Dedifferentiated amniotic fluid mesenchymal stem cell (primary cell): ENCODE measurements around the gene CEP104.

Experiments
- DNase-seq: peaks from one replicate; pipeline ENCODE4 v3.0.0-alpha.2; 2016; ENCODE audit errors: extremely low spot score

The CEP104 gene

DNA sequence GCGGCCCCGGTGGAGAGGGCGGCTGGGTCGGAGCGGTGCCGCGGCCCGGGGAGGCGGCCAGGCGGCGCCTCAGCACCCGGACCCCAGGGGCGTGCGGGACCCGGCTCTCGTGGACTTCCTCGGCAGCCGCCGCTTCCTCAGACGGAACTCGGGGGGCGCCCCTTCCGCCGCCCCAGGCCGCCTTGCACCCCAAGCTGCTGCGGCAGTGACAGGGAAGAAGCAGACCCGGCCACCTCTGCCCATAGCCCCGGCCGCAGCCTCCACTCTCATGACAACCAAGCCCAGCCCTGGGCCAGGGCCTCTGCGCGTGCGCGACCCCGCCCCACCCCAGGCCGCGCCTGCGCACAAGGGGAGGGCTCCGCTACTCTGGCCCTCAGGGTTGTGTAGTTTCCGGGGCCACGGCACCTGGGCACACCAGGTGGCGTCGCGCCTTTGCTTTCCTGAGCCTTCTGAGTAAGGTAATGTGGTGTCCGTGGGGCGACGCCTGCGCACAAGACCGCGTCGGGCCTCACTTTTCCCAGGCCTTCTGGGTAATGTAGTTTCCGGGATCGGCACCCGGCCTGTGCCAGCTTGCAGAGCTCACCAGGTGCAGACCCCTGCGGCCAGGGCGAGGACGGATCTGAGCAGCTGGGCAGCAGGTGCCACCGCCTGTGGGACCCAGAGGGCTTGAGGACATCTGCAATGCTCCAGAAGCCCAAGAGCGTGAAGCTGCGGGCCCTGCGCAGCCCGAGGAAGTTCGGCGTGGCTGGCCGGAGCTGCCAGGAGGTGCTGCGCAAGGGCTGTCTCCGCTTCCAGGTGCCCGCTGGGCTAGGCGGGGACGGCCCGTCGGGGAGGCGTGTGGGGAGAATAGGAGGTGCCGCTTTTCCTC is at the start of gene CEP104, which contains the start of gene DFFB:
TSS of gene CEP104 (minus strand) at position 289 of the 868 bp plus-strand sequence. CDS start 4,804 bp downstream, outside the sequence.
TSS of gene DFFB (plus strand) at position 554 of the 868 bp plus-strand sequence. CDS start at position 682, 128 bp downstream.
- DNase-seq: peak; percentile 58

GRCh38 chr1:3906672-3907020 is 49.6 kb upstream of the CEP104 start:
- no peak for DNase-seq

GRCh38 chr1:3905953-3906671 is 49.1 kb upstream of the CEP104 start:
- DNase-seq: no peak

- DNase-seq: no peak
Measured at GRCh38 chr1:3905266-3905952, 48.4 kb upstream of the CEP104 start.

- no peak for DNase-seq
Measured at GRCh38 chr1:3904843-3905185, 47.8 kb upstream of the CEP104 start.

- DNase-seq: no peak
Measured at GRCh38 chr1:3904006-3904842, 47.2 kb upstream of the CEP104 start.

- no peak for DNase-seq
Measured at GRCh38 chr1:3903141-3904005, 46.4 kb upstream of the CEP104 start.

DNA sequence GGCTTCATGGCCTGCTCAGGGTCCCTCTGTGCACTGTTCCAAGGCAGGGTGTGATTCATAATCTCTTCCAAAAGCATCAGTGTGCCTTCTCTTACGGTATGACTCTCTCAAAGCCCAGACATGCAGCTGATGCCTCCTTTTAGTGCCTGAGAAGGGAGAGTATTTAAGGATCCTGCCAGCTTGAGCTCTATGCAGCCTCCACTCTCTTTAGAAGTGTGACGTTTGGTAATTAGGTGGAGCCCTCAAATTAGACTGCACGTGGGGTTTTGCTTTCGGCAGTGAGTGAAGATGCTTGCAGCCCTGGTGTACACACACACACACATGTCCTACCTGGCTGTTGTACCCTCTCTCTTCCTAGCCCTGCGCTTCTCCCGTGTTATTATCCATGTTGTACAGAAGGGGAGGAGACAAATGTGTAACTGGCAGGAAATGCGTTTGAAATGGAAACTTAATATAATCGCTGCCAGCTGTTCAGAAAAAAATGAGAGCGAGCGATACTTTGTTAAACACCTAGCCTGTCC is 45.6 kb upstream of the CEP104 start:
- DNase-seq: no peak

DNA sequence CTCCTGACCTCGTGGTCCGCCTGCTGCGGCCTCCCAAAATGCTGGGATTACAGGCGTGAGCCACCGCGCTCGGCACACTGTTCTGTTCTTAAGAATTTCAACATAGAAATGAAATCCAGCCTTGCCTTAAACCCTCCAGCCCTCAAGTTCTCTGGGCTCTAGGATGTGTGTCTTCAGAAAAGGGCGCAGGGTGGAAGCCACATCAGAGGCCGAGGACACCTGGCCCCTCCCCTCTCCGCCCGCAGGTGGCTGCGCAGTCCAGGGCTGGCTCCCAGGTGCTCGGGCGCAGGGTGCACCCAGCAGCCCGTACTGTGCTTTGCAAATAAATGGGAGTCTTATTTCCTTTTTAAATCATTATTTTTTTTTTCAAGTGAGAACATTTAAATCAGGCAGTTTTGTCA is 45.1 kb upstream of the CEP104 start:
- no peak for DNase-seq

DNA sequence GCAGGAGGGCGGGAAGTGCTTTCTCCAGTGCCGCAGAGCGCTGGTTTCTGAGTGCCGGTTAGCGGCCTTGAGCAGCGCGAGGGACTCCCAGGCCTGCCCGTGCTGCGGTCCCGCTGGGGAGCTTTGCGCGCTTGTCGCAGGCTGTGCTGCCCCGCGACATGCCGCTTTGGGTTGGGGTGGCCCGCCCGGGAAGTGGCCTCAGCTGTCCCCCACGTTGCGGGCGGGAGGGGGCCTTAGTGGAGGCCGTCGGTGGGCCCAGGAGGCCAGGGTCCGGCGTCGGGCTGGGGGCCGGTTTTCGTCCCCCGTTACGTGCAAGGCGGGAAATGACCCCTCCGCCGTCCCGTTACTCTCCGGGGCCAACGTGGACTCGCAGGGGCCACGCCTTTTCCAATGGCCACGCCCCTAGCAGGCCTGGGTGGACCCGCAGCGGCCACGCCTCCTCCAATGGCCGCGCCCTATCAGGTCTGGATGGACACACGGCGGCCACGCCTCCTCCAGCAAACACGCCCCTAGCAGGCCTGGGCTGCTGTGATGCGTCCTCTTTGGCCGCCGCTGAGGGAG is 44.0 kb upstream of the CEP104 start:
- peak; percentile 89 for DNase-seq

DNA sequence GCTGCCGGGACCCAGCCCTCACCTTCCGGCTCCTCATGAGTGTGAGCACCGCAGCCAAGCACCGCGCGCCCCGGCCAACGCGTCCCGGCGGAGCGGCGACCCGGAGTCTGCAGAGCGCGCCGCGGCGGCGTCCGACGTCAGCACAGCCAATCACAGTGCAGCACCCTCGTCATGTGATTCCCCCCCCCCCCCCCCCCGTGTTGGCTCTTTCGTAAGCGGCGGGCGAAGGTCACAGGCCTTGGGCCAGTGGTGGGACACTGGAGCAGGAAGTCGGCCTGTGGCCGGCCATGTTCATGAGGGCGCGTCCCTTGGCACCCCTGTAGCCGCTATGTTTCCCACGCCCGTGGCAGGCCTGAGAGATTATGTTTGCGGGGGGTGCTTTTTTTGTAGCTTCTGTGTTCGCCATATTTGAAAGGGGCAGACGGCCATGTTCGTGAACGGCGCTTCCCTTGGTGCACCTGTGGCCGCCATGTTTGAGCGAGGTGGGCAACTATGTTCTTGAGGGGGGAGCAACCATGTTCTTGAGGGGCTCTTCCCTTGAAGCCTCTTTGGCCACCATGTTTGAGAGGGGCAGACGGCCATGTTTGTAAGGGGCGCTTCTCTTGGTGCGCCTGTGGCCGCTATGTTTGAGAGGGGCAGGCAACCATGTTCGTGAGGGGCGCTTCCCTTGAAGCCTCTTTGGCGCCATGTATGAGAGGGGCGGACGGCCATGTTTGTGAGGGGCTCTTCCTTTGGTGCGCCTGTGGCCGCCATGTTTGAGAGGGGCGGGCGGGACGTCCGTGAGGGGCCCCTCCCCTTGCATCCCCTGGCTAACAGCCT is 43.3 kb upstream of the CEP104 start, which contains the start of gene C1orf174:
TSS of gene C1orf174 (minus strand) at position 123 of the 819 bp plus-strand sequence. CDS start at position 37, 86 bp downstream.
- peak; percentile 97 for DNase-seq

DNA sequence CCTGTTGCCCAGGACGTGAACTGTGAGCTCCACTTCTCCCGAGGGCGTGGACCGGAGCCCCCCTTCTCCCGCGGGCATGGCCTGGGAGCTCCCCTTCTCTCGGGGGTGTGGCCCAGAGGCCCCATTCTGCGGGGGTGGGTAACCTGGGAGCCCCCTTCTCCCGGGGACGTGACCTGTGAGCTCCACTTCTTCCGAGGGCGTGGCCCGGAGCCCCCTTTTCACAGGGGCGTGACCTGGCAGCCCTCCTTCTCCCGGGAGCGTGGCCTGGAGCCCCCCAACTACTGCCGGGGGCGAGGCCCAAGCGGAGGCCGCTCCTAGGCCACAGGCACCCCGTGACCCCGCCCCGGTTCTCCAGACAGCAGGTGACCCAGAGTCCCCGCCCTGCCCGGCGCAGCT is 42.7 kb upstream of the CEP104 start:
- no peak for DNase-seq

DNA sequence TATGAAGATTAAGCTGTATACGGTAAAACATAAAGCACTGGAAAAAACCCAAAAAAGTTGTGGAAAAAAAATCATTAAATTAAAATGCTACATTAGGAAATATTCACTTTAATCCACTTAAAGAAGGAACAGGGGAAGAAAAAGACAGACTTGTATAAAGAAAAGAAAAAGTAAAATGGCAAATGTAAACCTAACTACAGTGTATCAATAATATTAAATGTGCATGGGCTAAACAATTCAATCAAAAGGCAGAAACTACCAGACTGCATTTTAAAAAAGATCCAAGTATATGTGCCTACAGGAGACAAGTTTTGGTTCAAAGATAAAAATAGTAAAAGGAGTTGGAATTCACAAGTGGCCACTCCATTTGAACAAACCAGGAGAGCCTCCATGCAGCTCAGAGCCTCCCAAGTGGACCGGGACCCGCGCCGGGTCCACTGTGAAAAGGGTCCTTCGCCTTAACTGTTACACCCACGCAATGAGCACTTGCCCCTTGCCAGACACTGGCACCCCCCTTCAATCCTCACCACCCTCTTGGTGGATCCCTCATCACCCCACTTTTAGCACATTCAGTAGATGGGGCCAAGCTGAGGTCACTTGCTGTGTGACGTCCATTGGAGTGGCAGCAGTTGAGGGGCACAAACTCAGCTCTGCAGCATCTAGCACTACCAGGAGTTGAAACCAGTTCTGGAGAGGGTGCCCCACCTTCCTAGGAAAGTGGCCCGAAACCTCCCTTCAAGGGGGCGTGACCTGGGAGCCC is 42.2 kb upstream of the CEP104 start:
- DNase-seq: no peak

DNA sequence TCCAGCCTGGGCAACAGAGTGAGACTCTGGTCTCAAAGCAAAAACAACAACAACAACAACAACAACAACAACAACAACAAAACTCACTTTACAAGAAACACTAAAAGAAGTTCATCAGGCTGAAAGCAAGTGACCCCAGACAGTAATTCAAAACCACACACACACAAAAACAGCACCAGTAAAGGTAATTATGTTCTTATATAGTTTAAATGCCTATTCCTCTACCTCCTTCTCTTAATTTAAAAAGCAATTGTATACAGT is 41.4 kb upstream of the CEP104 start:
- DNase-seq: no peak

DNA sequence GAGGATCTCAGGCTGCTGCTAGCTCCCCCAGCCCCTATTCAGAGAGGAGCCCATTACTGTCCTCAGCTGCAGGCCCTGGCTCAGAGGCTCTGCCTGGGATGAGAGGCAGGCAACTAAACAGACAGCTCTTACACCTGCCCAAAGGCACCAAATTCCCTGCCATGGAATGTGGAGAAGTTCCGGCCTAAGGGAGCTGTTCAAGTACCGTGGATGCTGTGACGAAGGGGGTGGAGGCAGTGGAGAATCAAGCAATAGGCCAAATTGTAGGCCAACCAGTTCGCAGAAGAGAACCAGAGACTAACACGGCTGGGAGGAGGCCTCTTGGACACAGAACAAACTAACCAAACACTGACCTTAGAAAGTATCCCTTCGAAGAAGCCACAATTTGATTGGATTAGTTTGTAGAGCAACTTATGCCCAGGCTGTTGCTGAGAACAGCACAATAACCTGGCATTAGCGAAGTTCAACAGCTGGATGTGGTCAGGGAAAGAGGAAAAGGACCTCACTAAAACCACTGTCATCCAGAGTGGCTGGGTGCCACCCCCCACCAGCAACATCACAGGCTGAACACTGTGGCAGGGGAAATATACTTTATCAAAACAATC is 39.5 kb upstream of the CEP104 start:
- no peak for DNase-seq

DNA sequence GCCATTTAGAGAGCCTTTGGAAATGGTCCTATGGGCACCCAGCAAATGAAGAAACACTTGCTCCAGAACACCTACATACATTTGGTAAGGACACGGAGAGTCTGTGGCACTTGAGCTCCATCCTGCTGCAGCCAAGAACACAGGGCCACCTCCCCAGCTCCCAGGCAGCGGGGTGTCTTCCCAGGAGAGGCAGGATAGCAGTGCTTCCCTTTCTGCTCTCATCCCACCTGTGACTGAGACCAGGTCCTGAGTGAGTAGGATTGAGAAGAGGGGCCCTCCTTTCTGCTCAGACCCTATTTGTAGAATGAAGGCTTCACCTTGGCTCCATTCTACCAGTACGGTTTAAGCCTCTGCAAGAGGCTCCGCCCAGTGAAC is 38.9 kb upstream of the CEP104 start:
- DNase-seq: no peak

DNA sequence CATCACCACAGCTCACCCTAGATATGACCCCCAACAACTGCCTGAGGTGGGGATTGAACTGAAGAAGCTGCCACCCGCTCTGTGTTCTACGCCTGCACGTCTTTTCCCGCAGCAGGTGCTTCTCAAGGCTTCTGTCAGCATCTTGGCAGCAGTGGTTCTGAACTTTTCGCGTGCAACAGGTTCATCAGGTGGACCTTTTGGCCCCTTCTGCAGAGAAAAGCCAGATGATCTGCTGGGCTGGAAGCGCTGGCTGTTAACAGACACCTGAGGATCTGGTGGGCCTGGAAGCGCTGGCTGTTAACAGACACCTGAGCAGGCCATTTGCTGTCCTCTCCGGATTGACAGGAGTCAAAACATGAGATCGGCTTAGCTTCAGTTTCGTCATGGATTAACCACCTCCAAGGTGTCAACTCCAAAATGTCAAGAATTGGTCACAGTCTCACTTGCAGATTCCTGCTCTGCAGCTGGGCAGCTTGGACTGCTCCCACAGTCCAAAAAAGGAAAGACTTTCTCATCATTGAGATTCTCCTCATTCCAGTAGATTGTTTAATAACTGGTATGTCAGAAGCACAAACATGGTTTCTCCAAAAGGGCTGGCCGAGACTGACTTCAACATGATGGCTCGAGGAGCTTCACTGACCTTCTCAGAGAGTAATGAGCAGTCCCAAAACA is 38.4 kb upstream of the CEP104 start:
- DNase-seq: no peak
